A549 (cell line): ENCODE data around the gene SNURF.

ENCODE experiments used
- CTCF ChIP-seq: fragments of >200 bp; sonication (Bioruptor Twin); formaldehyde crosslinking; IDR thresholded peaks from 3 replicates; pipeline ENCODE4 v1.5.1; 2016
- MYC ChIP-seq: IDR thresholded peaks from 2 replicates; pipeline ENCODE4 v1.6.1; 2012; ENCODE audit warnings: mild to moderate bottlenecking, inconsistent platforms, low read length, improper control_type of control experiment, borderline replicate concordance
- POLR2A ChIP-seq: IDR thresholded peaks from 2 replicates; pipeline ENCODE4 v1.6.1; 2012; ENCODE audit warnings: mild to moderate bottlenecking, low read length
- RCOR1 ChIP-seq: fragments of 150-350 bp; IDR thresholded peaks from 2 replicates; pipeline ENCODE4 v1.6.1; 2014; ENCODE audit warnings: antibody characterized with exemption, low read length, low read depth
- REST ChIP-seq: fragments of 200-600 bp; sonication (generic); IDR thresholded peaks from 2 replicates; pipeline ENCODE4 v1.6.1; 2016; ENCODE audit warnings: antibody characterized with exemption, mild to moderate bottlenecking, moderate library complexity

- TF ChIP-seq MYC (no peak), REST (no peak), RCOR1 (no peak), POLR2A (no peak), CTCF (no peak)
Observed at GRCh38 chr15:24948495-24948894, 6.3 kb upstream of the SNURF start.
